Body of pancreas (tissue), 4 donors: ENCODE data around the gene ENTR1. TPM values are rescaled to one million over a fixed set of nuclear protein-coding genes. Genes with fewer than 3 reads are reported as not detected.

Experiments used
- ATAC-seq: fragments of 150-250 bp; one replicate; pipeline ENCODE4 v1.9.1; 2016
- DNase-seq, 4 donors: peaks; one replicate each; pipeline ENCODE4 v3.0.0-alpha.2; 2019
- H3K27ac ChIP-seq, 4 donors: fragments of 200-600 bp; sonication (generic); 1 replicate in 3 of 4; 2 replicates in 1 of 4; pipeline versions ENCODE4 v1.5.1 to v1.6.1; 2016 to 2019; ENCODE audit warnings: mild to moderate bottlenecking in 1 of 4, mixed read lengths in 1 of 4, moderate library complexity in 1 of 4
- H3K27me3 ChIP-seq, 2 donors: fragments of 200-600 bp; sonication (generic); one replicate each; pipeline ENCODE4 v1.6.0; 2016; ENCODE audit warnings: mild to moderate bottlenecking in 1 of 2
- H3K36me3 ChIP-seq, 2 donors: fragments of 200-600 bp; sonication (generic); replicated peaks in 1 of 2; 2 replicates each; pipeline ENCODE4 v1.5.1; 2016; ENCODE audit warnings: low read depth in 2 of 2; ENCODE audit not compliant: insufficient read depth in 1 of 2
- H3K4me1 ChIP-seq: fragments of 200-600 bp; sonication (generic); one replicate; pipeline ENCODE4 v1.6.0; 2016
- H3K4me3 ChIP-seq, 2 donors: fragments of 200-600 bp; sonication (generic); 1 replicate in 1 of 2; 2 replicates in 1 of 2; pipeline ENCODE4 v1.5.1; 2016 to 2019
- H3K9me3 ChIP-seq, 3 donors: fragments of 200-600 bp; sonication (generic); 1 replicate in 2 of 3; 2 replicates in 1 of 3; pipeline ENCODE4 v1.5.1; 2016
- CTCF ChIP-seq, 7 experiments: fragments of 450-650 bp in 4 of 7; fragments of 200-600 bp in 3 of 7; sonication (generic) in 3 of 7; IDR thresholded peaks; one replicate each; pipeline ENCODE4 v1.5.1; 2016 to 2019; ENCODE audit warnings: antibody characterized with exemption in 7 of 7
- POLR2A ChIP-seq, 3 donors: fragments of 450-650 bp; IDR thresholded peaks; one replicate each; pipeline ENCODE4 v1.6.1; 2016; ENCODE audit warnings: antibody characterized with exemption in 3 of 3, mild to moderate bottlenecking in 2 of 3
- WGBS, 2 donors: methylation state at CpG; one replicate each; pipeline ENCODE4 v1.1.5; 2017; 5-methylcytosine and 5-hydroxymethylcytosine counted together
- intact Hi-C: fragments of 100-400 bp; cut with DNase I; formaldehyde crosslinking; loops from one replicate; pipeline ENCODE4 v1.15.1; 2023
- total RNA-seq, 2 donors: library from RNA; depleted of rRNA; stranded (reverse); fragments of >200 nt; gene quantifications; one replicate each; pipeline ENCODE4 v1.1.0, GENCODE V29; 2016

The ENTR1 gene
- total RNA-seq, 2 donors from 2014 or later = 20.2 to 71.5 TPM

GRCh38 chr9:136393531-136393930 is 16.9 kb downstream of the ENTR1 start:
- ATAC-seq = no peak
- intact Hi-C loops = no loop called here
- 87 to 91% methylated on average over 10 to 17 of the region's 17 CpGs for WGBS, 2 donors
- Histone ChIP-seq H3K9me3 (no peaks in the 10 kb centered on the region), H3K27me3 (no peaks in the 10 kb centered on the region), H3K4me3 (no peak overlapping the region), H3K27ac (no peak overlapping the region), H3K4me1 (peaks cover 9% of the 10 kb centered on the region), H3K36me3 (peaks cover 0 to 36% of the 10 kb centered on the region in 2 donors)
- TF ChIP-seq POLR2A (IDR thresholded peaks at IDR 0.05) (no peak), CTCF (IDR thresholded peaks at IDR 0.05) (no peak)
- no peak for DNase-seq

- DNase-seq (no peak), ATAC-seq (no peak)
- peaks cover 0 to 40% of the 10 kb centered on the region in 2 donors for H3K36me3 ChIP-seq
- no peaks in the 10 kb centered on the region for H3K27me3 ChIP-seq
- intact Hi-C loops = no loop called here
- H3K27ac ChIP-seq = no peak overlapping the region
- no peak overlapping the region for H3K4me3 ChIP-seq
- 86 to 90% methylated on average over 2 to 19 of the region's 21 CpGs for WGBS, 2 donors
- peaks cover 1% of the 10 kb centered on the region for H3K4me1 ChIP-seq
- no peaks in the 10 kb centered on the region for H3K9me3 ChIP-seq
- no peak for TF ChIP-seq CTCF (IDR thresholded peaks at IDR 0.05)
- no peak for TF ChIP-seq POLR2A (IDR thresholded peaks at IDR 0.05)
Observed at GRCh38 chr9:136392538-136393449, 17.6 kb downstream of the ENTR1 start.

GRCh38 chr9:136391737-136392537 is 18.5 kb downstream of the ENTR1 start:
- Histone ChIP-seq H3K27me3 (no peaks in the 10 kb centered on the region), H3K9me3 (no peaks in the 10 kb centered on the region), H3K4me3 (no peak overlapping the region), H3K27ac (no peak overlapping the region), H3K36me3 (peaks cover 0 to 41% of the 10 kb centered on the region in 2 donors), H3K4me1 (no peaks in the 10 kb centered on the region)
- DNase-seq (peak in 1 of 4 donors; percentile 9), ATAC-seq (no peak)
- TF ChIP-seq CTCF (IDR thresholded peaks at IDR 0.05) = no peak
- TF ChIP-seq POLR2A (IDR thresholded peaks at IDR 0.05) = no peak
- intact Hi-C loops = no loop called here
- WGBS, 2 donors = 84 to 91% methylated on average over 13 to 28 of the region's 28 CpGs

GRCh38 chr9:136389396-136389795 is 21.0 kb downstream of the ENTR1 start:
- H3K36me3 ChIP-seq = peaks cover 4 to 23% of the 10 kb centered on the region in 2 donors
- no peaks in the 10 kb centered on the region for H3K4me1 ChIP-seq
- no peak for TF ChIP-seq POLR2A (IDR thresholded peaks at IDR 0.05)
- no peak for TF ChIP-seq CTCF (IDR thresholded peaks at IDR 0.05)
- H3K9me3 ChIP-seq = no peaks in the 10 kb centered on the region
- intact Hi-C loops = no loop called here
- H3K27me3 ChIP-seq = no peaks in the 10 kb centered on the region
- H3K27ac ChIP-seq = no peak overlapping the region
- DNase-seq (no peak), ATAC-seq (no peak)
- 88 to 89% methylated on average over 12 to 14 of the region's 14 CpGs for WGBS, 2 donors
- H3K4me3 ChIP-seq = no peak overlapping the region
